UCSD-AML1 (cell line): ENCODE data around the gene TRPM3.

ENCODE experiments used
- DNase-seq: peaks from one replicate; lab custom pipeline; 2025; ENCODE audit not compliant: unreplicated experiment; lab: John Stamatoyannopoulos, UW

The TRPM3 gene

GRCh38 chr9:70535546-70536323, 585.7 kb downstream of the TRPM3 start:
- DNase-seq = no peak

DNA sequence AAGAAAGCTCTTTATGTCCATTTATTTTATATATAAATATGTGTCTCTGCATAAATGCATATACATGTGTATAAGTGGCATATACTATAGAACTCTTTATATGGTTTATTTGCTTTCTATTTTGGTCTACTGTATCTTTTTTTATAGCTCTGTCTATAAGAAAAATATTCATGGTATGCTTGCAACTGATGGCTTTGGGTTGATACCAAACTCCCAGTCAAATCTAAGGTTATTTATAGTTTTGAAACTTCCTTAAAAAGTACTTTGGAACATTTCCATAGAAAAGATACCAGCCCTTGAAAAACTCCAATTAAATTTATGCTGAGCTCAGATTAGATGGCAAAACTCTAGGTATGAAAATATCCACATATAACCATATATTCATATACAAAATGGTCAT, 587.0 kb downstream of the TRPM3 start:
- no peak for DNase-seq

DNA sequence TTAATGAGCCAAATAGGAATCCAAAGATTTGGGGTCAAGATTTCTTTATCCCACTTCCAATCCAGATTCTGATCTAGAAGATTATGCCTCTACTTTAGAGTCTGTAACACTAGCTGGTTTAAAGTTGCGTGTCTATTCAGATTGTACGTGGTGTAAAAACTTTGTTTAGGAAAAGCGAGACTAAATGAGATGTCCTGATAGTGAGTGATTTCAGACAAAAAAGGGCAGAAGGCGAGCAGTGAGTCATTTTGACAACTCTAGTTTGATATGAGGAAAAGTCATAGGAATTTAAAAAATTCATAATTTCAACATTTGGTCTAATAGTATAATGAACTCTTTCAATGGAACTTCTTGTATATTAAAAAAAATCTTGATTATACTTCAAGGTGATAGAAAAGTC, 587.4 kb downstream of the TRPM3 start:
- DNase-seq = no peak

GRCh38 chr9:70533492-70533891, 587.9 kb downstream of the TRPM3 start:
- no peak for DNase-seq

- DNase-seq = no peak
Observed at GRCh38 chr9:70532716-70533115, 588.7 kb downstream of the TRPM3 start.

GRCh38 chr9:70531311-70531710, 590.1 kb downstream of the TRPM3 start:
- no peak for DNase-seq

- DNase-seq = no peak
Observed at GRCh38 chr9:70530716-70531115, 590.7 kb downstream of the TRPM3 start.

GRCh38 chr9:70529833-70530232, 591.6 kb downstream of the TRPM3 start:
- DNase-seq = no peak

DNA sequence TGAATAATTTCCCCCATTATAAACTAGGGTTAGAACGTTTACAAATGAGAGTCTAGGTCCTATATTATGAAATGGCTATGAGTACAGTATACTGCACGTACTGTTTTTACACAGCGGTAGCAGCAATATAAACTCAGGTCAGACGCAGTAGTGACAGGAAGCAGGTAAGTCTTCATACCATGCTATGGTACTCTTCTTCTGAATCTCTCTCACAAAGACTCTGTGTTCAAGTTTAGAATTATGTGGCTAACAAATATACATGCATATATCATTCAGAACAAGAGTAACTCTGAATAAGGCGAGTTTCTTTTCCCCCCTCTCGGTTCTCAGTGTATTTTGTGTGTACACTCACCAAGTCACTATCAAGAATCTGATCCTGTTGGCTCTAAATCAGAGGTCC, 592.0 kb downstream of the TRPM3 start:
- no peak for DNase-seq

- no peak for DNase-seq
Observed at GRCh38 chr9:70526902-70527301, 594.5 kb downstream of the TRPM3 start.

DNA sequence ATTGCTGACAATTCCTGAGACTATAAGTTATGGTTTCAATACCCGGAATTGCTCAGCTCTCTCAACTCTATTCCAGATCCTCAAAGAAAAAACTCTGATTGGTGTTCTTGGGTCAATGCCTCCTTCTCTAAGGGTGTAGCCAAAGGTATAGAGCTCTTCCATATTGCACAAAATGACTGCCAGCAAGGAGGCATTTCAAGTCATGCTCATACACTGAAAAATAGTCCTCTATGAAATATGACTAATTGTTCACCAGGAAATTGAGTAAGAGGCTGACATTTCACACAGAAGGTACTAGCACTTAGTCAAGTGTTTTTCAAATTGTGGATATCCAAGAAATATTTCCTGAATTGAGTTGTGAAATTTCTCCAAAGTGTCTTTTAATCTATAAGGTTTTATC, 595.9 kb downstream of the TRPM3 start:
- no peak for DNase-seq

GRCh38 chr9:70519912-70520724, 601.3 kb downstream of the TRPM3 start:
- no peak for DNase-seq

GRCh38 chr9:70517926-70518610, 603.4 kb downstream of the TRPM3 start:
- no peak for DNase-seq

GRCh38 chr9:70514273-70514672, 607.1 kb downstream of the TRPM3 start:
- no peak for DNase-seq

DNA sequence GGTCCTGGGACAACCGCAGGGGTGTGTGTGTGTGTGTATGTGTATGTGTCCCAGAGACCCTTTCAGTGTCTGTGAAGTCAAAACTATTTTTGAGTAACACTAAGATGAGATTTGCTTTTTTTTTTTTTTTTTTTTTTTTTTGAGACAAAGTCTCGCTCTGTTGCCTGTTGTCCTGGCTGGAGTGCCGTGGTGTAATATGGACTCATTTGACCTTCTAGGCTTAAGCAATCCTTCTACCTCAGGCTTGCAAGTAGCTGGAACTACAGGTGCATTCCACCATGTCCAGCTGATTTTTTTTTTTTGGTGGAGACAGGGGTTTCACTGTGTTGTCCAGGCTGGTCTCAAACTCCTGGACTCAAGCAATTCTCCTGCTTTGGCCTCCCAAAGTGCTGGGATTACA, 609.6 kb downstream of the TRPM3 start:
- DNase-seq = no peak

- DNase-seq = peak; percentile 31
Observed at GRCh38 chr9:70510157-70510770, 611.2 kb downstream of the TRPM3 start.

DNA sequence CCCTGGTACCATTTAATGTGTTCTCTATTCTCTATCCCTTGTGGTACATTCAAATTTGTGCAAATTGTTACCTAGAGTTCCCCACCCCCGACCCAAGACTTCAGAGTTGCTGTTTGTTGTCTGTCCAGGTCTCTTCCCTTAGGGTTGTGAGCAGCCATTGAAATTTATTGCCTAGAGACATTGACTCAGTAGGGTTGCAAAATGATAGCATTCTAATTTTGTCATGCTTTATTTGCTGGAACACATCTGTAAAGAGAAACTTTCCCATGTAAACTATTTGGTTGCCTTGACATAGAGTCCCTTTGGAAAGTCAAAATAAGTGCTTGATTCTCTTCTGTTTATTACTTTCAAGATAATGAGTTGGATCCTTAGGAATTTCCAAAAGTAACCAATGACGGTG, 615.3 kb downstream of the TRPM3 start:
- DNase-seq = no peak

DNA sequence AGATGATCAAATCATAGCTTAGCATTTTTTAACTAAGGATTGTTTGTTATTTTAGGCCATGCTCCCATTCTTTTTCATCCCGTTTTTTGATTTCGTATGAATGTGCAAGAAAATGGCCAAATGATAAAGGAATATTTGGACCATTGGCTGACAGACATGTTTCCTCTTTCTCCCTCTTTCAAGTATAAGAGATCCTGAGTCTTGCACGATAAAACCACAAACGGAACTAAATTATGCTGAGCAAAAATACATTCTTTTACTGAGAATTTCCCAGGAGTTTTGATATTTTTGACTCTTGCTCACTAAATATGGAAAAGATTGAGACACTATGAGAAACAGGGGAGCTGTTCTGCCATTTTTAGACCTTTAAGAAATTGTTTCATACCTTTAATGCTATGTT, 616.6 kb downstream of the TRPM3 start:
- DNase-seq = no peak

- DNase-seq = no peak
Observed at GRCh38 chr9:70502690-70503089, 618.7 kb downstream of the TRPM3 start.

- DNase-seq = no peak
Observed at GRCh38 chr9:70500793-70501192, 620.6 kb downstream of the TRPM3 start.

GRCh38 chr9:70499621-70500020, 621.8 kb downstream of the TRPM3 start:
- DNase-seq = no peak
